ENCODE results near the gene RIMS3. TPM values are rescaled to one million over a fixed set of nuclear protein-coding genes. Genes with fewer than 3 reads are reported as not detected.

RIMS3 gene
- polyA plus RNA-seq, 1 experiment = 0.33 TPM

DNA sequence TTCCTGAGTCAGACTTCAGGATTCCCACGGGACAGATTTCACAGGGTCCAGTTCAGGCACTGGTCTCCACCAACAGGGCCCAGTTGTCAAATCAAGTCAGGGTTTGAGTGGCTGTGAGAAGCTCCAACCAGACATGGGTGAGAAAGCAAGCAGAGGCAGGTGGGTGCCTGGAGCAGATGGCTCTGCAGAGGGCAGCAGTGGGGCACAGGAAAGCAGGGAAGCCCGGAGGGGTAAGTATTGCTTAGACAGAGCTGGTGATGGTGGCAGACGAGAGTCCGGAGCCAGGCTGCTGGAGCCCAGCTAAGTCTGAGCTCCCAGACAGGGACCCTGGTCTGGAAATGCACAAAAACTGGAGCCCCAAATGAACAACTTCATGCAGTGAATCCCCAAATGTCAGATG lies 40.4 kb downstream of the RIMS3 start:
- DNase-seq (ENCODE audit: low read depth, low spot score) = no peak

DNA sequence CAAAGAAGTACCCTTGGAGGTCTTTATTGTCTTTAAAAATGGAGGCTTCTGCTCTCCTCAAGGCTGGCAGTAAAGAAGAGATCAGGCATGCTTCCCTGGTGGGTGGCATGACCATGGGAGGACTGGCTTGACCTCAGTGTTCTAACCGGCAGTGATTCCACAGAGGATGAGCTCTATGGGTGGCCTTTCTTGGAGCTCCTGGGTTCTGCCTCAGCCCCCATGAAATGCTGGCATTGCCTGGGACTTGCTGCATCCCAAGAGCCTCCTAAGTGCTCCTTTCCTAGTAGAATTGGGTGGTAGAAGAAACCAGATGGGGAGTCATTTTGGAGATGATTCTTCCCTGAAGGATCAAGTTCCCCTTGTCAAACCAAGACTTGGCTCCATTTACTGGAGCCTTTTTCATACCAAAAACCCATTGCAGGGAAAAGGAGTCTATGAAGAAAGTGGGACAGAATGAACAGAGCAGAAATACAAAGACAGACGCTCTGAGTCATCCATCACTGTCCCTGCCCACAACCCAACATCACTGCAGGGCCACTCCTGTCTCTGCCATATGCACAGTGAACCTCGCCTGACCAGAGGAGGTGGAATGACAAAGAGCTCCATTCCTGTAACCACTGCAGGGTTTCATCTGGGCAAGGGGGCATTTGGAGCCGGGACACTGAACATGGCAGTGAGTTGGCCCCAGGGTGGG lies 42.4 kb downstream of the RIMS3 start:
- Histone ChIP-seq H3K27ac (ENCODE audit: low read depth, low read length) (no peak overlapping the region), H3K27me3 (ENCODE audit: control insufficient read depth, insufficient read depth, low read length) (peaks cover 13% of the 10 kb centered on the region), H3K9me3 (ENCODE audit: control insufficient read depth, insufficient read depth, low read length) (no peaks in the 10 kb centered on the region), H3K4me3 (ENCODE audit: low read depth, low read length) (no peak overlapping the region)
- CTCF ChIA-PET = no interaction called here
- TF ChIP-seq, protein P1, sequence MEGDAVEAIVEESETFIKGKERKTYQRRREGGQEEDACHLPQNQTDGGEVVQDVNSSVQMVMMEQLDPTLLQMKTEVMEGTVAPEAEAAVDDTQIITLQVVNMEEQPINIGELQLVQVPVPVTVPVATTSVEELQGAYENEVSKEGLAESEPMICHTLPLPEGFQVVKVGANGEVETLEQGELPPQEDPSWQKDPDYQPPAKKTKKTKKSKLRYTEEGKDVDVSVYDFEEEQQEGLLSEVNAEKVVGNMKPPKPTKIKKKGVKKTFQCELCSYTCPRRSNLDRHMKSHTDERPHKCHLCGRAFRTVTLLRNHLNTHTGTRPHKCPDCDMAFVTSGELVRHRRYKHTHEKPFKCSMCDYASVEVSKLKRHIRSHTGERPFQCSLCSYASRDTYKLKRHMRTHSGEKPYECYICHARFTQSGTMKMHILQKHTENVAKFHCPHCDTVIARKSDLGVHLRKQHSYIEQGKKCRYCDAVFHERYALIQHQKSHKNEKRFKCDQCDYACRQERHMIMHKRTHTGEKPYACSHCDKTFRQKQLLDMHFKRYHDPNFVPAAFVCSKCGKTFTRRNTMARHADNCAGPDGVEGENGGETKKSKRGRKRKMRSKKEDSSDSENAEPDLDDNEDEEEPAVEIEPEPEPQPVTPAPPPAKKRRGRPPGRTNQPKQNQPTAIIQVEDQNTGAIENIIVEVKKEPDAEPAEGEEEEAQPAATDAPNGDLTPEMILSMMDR (IDR thresholded peaks at IDR 0.05; ENCODE audit: low read depth, low read length) = no peak
- POLR2A ChIA-PET = no interaction called here
- no peak for DNase-seq (ENCODE audit: low read depth, low spot score)

More for the DNA sequence above, 40.4 kb downstream of the RIMS3 start:
- TF ChIP-seq, protein P1 (IDR thresholded peaks at IDR 0.05; ENCODE audit: low read depth, low read length) = peak; percentile 27; the same call in 1 of the 2 replicates
- Histone ChIP-seq H3K27ac (ENCODE audit: low read depth, low read length) (no peak overlapping the region), H3K9me3 (ENCODE audit: control insufficient read depth, insufficient read depth, low read length) (no peaks in the 10 kb centered on the region), H3K27me3 (ENCODE audit: control insufficient read depth, insufficient read depth, low read length) (peaks cover 13% of the 10 kb centered on the region), H3K4me3 (ENCODE audit: low read depth, low read length) (no peak overlapping the region)
- ChIA-PET CTCF (interaction anchor here (0.9 to 1.1 kb wide), 3 partner anchors 13 to 228 kb away, joined by 3 to 6 read pairs (median 3); no protein-coding TSS in a partner anchor), POLR2A (no interaction called here)

DNA sequence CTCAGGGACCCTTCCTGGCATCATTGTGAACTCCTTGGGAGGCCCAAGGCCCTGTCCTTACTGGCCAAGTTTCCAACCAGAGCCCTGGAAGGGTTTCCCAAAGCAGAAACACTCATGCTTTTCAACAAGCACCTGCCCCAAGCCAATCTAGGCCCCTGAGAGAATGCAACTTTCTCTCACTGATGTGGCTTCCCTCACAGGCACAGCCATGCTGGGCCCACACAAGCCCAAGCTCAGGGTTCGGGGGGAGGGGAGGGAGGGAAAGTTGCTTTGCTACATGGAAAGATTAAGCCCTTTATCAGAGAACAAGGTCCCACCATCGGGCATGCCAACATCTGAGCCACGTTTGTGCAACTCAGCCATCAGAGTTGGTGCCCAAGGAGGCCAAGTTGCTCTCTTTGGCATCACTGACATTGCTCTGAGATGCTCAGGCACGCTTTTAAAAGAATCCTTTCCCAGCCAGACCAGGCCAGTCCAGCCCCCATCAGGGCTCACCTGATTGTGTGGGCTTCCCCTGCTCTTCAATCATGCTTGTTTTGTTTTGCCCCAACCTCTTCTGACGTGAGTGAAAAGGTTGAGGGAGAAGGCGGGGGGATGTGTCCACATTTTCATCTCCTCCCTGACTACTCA lies 43.5 kb downstream of the RIMS3 start:
- ChIA-PET POLR2A (no interaction called here), CTCF (interaction anchor here (0.6 kb wide), 1 partner anchor 59 kb away, joined by 5 read pairs; no protein-coding TSS in a partner anchor)
- TF ChIP-seq, protein P1 (IDR thresholded peaks at IDR 0.05; ENCODE audit: low read depth, low read length) = no peak
- Histone ChIP-seq H3K27me3 (ENCODE audit: control insufficient read depth, insufficient read depth, low read length) (peaks cover 13% of the 10 kb centered on the region), H3K4me3 (ENCODE audit: low read depth, low read length) (no peak overlapping the region), H3K9me3 (ENCODE audit: control insufficient read depth, insufficient read depth, low read length) (no peaks in the 10 kb centered on the region), H3K27ac (ENCODE audit: low read depth, low read length) (no peak overlapping the region)
- no peak for DNase-seq (ENCODE audit: low read depth, low spot score)

DNA sequence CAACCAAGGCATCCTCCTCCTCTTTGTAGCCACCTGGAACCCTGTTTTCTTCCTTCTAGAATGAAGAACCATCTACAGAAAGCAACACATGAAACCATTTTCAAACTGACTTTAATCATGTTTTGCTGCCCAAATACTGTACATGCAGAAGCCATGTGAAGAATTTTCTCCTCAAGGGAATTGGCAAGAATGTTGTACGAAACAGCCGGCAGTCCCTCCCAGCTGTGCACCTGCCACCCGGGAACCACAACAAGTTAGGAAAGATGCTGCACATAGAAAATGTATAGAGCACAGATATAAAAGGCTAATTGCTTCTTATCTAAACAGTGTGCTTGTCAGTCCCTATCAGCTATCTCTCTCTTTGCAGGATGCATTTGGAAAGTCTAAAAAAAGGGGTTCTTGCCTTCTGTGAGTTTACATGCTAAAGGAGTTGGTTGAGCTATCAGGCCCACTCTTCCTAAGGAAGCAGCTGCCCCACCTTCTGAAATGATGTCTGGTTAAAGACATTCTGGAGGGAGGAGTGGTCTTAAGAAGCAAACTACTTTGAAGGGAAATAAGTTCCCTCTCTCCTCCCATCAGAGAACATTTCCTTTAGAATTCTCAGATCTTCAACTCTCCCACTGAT lies 44.8 kb downstream of the RIMS3 start:
- ChIA-PET CTCF (interaction anchor here (0.7 kb wide), 1 partner anchor 228 kb away, joined by 3 read pairs; no protein-coding TSS in a partner anchor), POLR2A (no interaction called here)
- Histone ChIP-seq H3K4me3 (ENCODE audit: low read depth, low read length) (no peak overlapping the region), H3K27ac (ENCODE audit: low read depth, low read length) (no peak overlapping the region), H3K9me3 (ENCODE audit: control insufficient read depth, insufficient read depth, low read length) (no peaks in the 10 kb centered on the region), H3K27me3 (ENCODE audit: control insufficient read depth, insufficient read depth, low read length) (peaks cover 13% of the 10 kb centered on the region)
- DNase-seq (ENCODE audit: low read depth, low spot score) = no peak
- TF ChIP-seq, protein P1 (IDR thresholded peaks at IDR 0.05; ENCODE audit: low read depth, low read length) = no peak

DNA sequence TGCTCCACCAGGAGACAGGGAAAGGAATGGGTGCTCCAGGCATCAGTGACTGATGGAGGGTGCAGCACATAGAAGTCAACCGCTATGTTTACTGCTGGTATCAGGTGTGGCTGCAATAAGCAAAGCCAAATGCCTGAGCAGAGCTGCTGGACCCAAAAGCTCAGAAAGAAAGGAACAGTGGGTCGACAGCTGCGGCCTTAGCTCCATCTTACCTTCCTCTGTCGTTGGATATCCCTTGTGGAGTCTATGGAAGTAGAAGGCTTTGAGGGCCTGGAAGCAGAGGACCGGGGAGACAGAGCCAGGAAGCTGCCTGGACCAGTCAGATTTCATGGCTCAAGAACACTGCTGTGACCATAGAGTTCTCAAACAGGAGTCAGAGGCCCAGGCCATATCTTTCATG lies 45.3 kb downstream of the RIMS3 start:
- Histone ChIP-seq H3K4me3 (ENCODE audit: low read depth, low read length) (no peak overlapping the region), H3K27me3 (ENCODE audit: control insufficient read depth, insufficient read depth, low read length) (peaks cover 13% of the 10 kb centered on the region), H3K9me3 (ENCODE audit: control insufficient read depth, insufficient read depth, low read length) (no peaks in the 10 kb centered on the region), H3K27ac (ENCODE audit: low read depth, low read length) (no peak overlapping the region)
- TF ChIP-seq, protein P1 (IDR thresholded peaks at IDR 0.05; ENCODE audit: low read depth, low read length) = no peak
- ChIA-PET POLR2A (no interaction called here), CTCF (no interaction called here)
- DNase-seq (ENCODE audit: low read depth, low spot score) = no peak

Data from AG04450 (cell line).